ENCODE data around the gene ARRB1. TPM values are rescaled to one million over a fixed set of nuclear protein-coding genes. Genes with fewer than 3 reads are reported as not detected.
A peak's percentile ranks its signal among the peaks of the same experiment; 100 is the strongest.

Gene ARRB1
- total RNA-seq, 1 experiment from 2014 or later: 116 TPM

DNA sequence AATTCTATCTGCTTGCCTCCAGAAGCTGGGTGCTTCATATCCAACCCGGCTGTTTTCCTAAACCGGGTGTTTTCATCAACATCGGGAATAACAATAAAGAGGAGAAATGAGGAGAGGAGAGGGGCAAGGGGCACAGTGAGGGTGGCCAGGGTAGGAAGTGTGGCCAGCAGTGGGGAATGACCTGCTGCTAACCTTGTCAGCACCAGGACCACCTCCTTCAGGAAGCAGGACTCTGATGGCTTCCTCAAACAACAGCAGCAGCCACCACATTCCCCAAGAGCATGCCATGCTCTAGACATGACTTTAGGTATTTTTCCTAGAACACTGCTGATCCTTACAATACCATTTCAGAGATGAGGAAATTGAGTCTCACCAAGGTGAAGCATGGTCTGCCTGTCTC lies 58.5 kb downstream of the ARRB1 start:
- BruUV-seq (replicated peaks): no TSS peak
- CTCF ChIA-PET: interaction anchor here (1.3 kb wide), 1 partner anchor 44 kb away, joined by 3 read pairs; no protein-coding TSS in a partner anchor
- intact Hi-C loops (cut with micrococcal nuclease; ENCODE audit: unreplicated experiment): no loop called here

GRCh38 chr11:75291741-75292140 lies 59.7 kb downstream of the ARRB1 start:
- intact Hi-C loops (cut with micrococcal nuclease; ENCODE audit: unreplicated experiment): no loop called here
- CTCF ChIA-PET: no interaction called here

More for the DNA sequence above, 58.5 kb downstream of the ARRB1 start:
- no peaks in the 10 kb centered on the region for H3K27me3 ChIP-seq (replicated peaks; ENCODE audit: control insufficient read depth, insufficient read depth, low read length)
- H3K27ac Mint-ChIP-seq (ENCODE audit: unreplicated experiment): no peak overlapping the region
- no peak for DNase-seq
- POLR2A ChIA-PET: no interaction called here
- H3K27me3 Mint-ChIP-seq (ENCODE audit: insufficient read depth, unreplicated experiment): no peaks in the 10 kb centered on the region
- H3K4me1 Mint-ChIP-seq (ENCODE audit: low read depth, unreplicated experiment): peaks cover 6% of the 10 kb centered on the region
- peaks cover 1% of the 10 kb centered on the region; the same call in 1 of the 2 replicates for H3K36me3 ChIP-seq (ENCODE audit: control insufficient read depth, insufficient read depth, low read length)
- no peaks in the 10 kb centered on the region for H3K9me3 Mint-ChIP-seq (ENCODE audit: unreplicated experiment)
- no peak overlapping the region for H3K4me3 ChIP-seq (ENCODE audit: low read depth, low read length)
- TF ChIP-seq CTCF (IDR thresholded peaks at IDR 0.05; ENCODE audit: insufficient read depth in 1 of 2, low read depth in 1 of 2, low read length in 1 of 2, severe bottlenecking in 1 of 2, unreplicated experiment in 1 of 2): no peak
- no peaks in the 10 kb centered on the region for H3K9me3 ChIP-seq
- H3K4me1 ChIP-seq: no peaks in the 10 kb centered on the region
- peaks cover 27% of the 10 kb centered on the region for H3K36me3 Mint-ChIP-seq (ENCODE audit: insufficient read depth, unreplicated experiment)
- H3K4me3 Mint-ChIP-seq (ENCODE audit: unreplicated experiment): no peak overlapping the region

DNA sequence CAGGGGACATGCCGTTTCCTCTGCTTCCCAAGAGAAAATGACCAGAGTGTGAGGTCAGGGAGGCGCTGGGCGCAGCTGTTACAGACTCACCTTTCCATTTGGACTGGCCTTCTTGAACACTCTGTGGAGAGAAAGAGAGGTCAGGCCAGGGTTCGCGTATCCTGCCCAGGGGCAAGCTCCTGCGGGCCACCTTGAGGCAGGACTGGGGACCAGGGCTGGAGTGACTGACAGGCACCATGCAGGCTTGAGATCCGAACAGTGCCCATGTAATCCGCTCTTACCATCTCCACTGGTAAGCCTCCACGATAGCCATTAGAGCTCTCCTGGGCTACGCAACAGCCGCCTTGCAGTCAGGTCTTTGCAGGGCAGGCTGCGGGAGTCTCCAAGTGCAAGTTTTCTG lies 61.5 kb downstream of the ARRB1 start:
- H3K27me3 Mint-ChIP-seq (ENCODE audit: insufficient read depth, unreplicated experiment): no peaks in the 10 kb centered on the region
- intact Hi-C loops (cut with micrococcal nuclease; ENCODE audit: unreplicated experiment): no loop called here
- no TSS peak for BruUV-seq (replicated peaks)
- H3K27ac Mint-ChIP-seq (ENCODE audit: unreplicated experiment): no peak overlapping the region
- POLR2A ChIA-PET: interaction anchor here (0.6 kb wide), 1 partner anchor 79 kb away, joined by 7 read pairs; no protein-coding TSS in a partner anchor
- H3K9me3 ChIP-seq: no peaks in the 10 kb centered on the region
- peaks cover 36% of the 10 kb centered on the region for H3K36me3 Mint-ChIP-seq (ENCODE audit: insufficient read depth, unreplicated experiment)
- H3K9me3 Mint-ChIP-seq (ENCODE audit: unreplicated experiment): no peaks in the 10 kb centered on the region
- no peaks in the 10 kb centered on the region for H3K4me1 ChIP-seq
- H3K4me3 Mint-ChIP-seq (ENCODE audit: unreplicated experiment): no peak overlapping the region
- no peak for DNase-seq
- CTCF ChIA-PET: interaction anchor here (0.7 to 1.2 kb wide), 2 partner anchors 10 to 150 kb away, joined by 3 to 6 read pairs; no protein-coding TSS in a partner anchor
- H3K36me3 ChIP-seq (ENCODE audit: control insufficient read depth, insufficient read depth, low read length): peaks cover 1% of the 10 kb centered on the region; the same call in 1 of the 2 replicates
- H3K4me1 Mint-ChIP-seq (ENCODE audit: low read depth, unreplicated experiment): peaks cover 6% of the 10 kb centered on the region
- H3K4me3 ChIP-seq (ENCODE audit: low read depth, low read length): no peak overlapping the region
- no peak for TF ChIP-seq CTCF (IDR thresholded peaks at IDR 0.05; ENCODE audit: insufficient read depth in 1 of 2, low read depth in 1 of 2, low read length in 1 of 2, severe bottlenecking in 1 of 2, unreplicated experiment in 1 of 2)
- H3K27me3 ChIP-seq (replicated peaks; ENCODE audit: control insufficient read depth, insufficient read depth, low read length): no peaks in the 10 kb centered on the region

More at GRCh38 chr11:75291741-75292140, 59.7 kb downstream of the ARRB1 start:
- no peaks in the 10 kb centered on the region for H3K4me1 ChIP-seq
- POLR2A ChIA-PET: no interaction called here
- Mint-ChIP-seq H3K9me3 (ENCODE audit: unreplicated experiment) (no peaks in the 10 kb centered on the region), H3K27ac (ENCODE audit: unreplicated experiment) (peak overlapping the region; percentile 5), H3K27me3 (ENCODE audit: insufficient read depth, unreplicated experiment) (no peaks in the 10 kb centered on the region), H3K4me3 (ENCODE audit: unreplicated experiment) (no peak overlapping the region), H3K4me1 (ENCODE audit: low read depth, unreplicated experiment) (peaks cover 6% of the 10 kb centered on the region), H3K36me3 (ENCODE audit: insufficient read depth, unreplicated experiment) (peaks cover 33% of the 10 kb centered on the region)
- H3K4me3 ChIP-seq (ENCODE audit: low read depth, low read length): no peak overlapping the region
- peaks cover 1% of the 10 kb centered on the region; the same call in 1 of the 2 replicates for H3K36me3 ChIP-seq (ENCODE audit: control insufficient read depth, insufficient read depth, low read length)
- no peaks in the 10 kb centered on the region for H3K27me3 ChIP-seq (replicated peaks; ENCODE audit: control insufficient read depth, insufficient read depth, low read length)
- DNase-seq: no peak
- TF ChIP-seq CTCF (IDR thresholded peaks at IDR 0.05; ENCODE audit: insufficient read depth in 1 of 2, low read depth in 1 of 2, low read length in 1 of 2, severe bottlenecking in 1 of 2, unreplicated experiment in 1 of 2): no peak
- no TSS peak for BruUV-seq (replicated peaks)
- H3K9me3 ChIP-seq: no peaks in the 10 kb centered on the region

All from Caco-2 (cell line).